Right atrium auricular region (tissue), 2 donors: ENCODE results near the gene DPP10. TPM values are rescaled to one million over a fixed set of nuclear protein-coding genes. Genes with fewer than 3 reads are reported as not detected.

Source experiments
- DNase-seq: peaks from one replicate; pipeline ENCODE4 v3.0.0-alpha.2; 2019; ENCODE audit warnings: low spot score
- H3K27ac ChIP-seq, 2 donors: fragments of 200-600 bp; sonication (generic); 1 replicate in 1 of 2; 2 replicates in 1 of 2; pipeline ENCODE4 v1.5.1; 2016 to 2019
- H3K27me3 ChIP-seq, 2 donors: fragments of 200-600 bp; sonication (generic); one replicate each; pipeline versions ENCODE4 v1.5.1 to v1.6.0; 2017 to 2019
- H3K36me3 ChIP-seq: fragments of 200-600 bp; sonication (generic); one replicate; pipeline ENCODE4 v1.5.1; 2016
- H3K4me1 ChIP-seq, 2 donors: fragments of 200-600 bp; sonication (generic); one replicate each; pipeline versions ENCODE4 v1.5.1 to v1.6.0; 2017 to 2019
- H3K4me3 ChIP-seq, 2 donors: fragments of 200-600 bp; sonication (generic); 1 replicate in 1 of 2; 2 replicates in 1 of 2; pipeline ENCODE4 v1.5.1; 2017 to 2019; ENCODE audit warnings: mild to moderate bottlenecking in 1 of 2, moderate library complexity in 1 of 2
- H3K9me3 ChIP-seq, 2 donors: fragments of 200-600 bp; sonication (generic); one replicate each; pipeline ENCODE4 v1.5.1; 2019
- CTCF ChIP-seq, 2 donors: fragments of 200-600 bp; sonication (generic); IDR thresholded peaks; one replicate each; pipeline ENCODE4 v1.5.1; 2019; ENCODE audit warnings: antibody characterized with exemption in 2 of 2
- total RNA-seq, 2 donors: library from RNA; depleted of rRNA; stranded (reverse); fragments of >200 nt; gene quantifications; one replicate each; pipeline ENCODE4 v1.1.0, GENCODE V29; 2016

The DPP10 gene
- total RNA-seq, 2 donors from 2014 or later, result not detected

- Histone ChIP-seq H3K27ac (no peak overlapping the region), H3K27me3 (no peaks in the 10 kb centered on the region), H3K36me3 (no peaks in the 10 kb centered on the region), H3K4me3 (no peak overlapping the region), H3K4me1 (no peaks in the 10 kb centered on the region), H3K9me3 (no peaks in the 10 kb centered on the region)
- no peak for DNase-seq
- TF ChIP-seq CTCF (IDR thresholded peaks at IDR 0.05), result no peak
Measured at GRCh38 chr2:114609801-114610200, 167.4 kb downstream of the DPP10 start.

GRCh38 chr2:114610677-114611076, 168.2 kb downstream of the DPP10 start:
- Histone ChIP-seq H3K9me3 (no peaks in the 10 kb centered on the region), H3K36me3 (no peaks in the 10 kb centered on the region), H3K4me1 (no peaks in the 10 kb centered on the region), H3K4me3 (no peak overlapping the region), H3K27ac (no peak overlapping the region), H3K27me3 (no peaks in the 10 kb centered on the region)
- no peak for DNase-seq
- no peak for TF ChIP-seq CTCF (IDR thresholded peaks at IDR 0.05)

- no peaks in the 10 kb centered on the region for H3K4me1 ChIP-seq
- H3K36me3 ChIP-seq, result no peaks in the 10 kb centered on the region
- TF ChIP-seq CTCF (IDR thresholded peaks at IDR 0.05), result no peak
- no peak overlapping the region for H3K4me3 ChIP-seq
- no peak overlapping the region for H3K27ac ChIP-seq
- no peaks in the 10 kb centered on the region for H3K9me3 ChIP-seq
- DNase-seq, result no peak
- H3K27me3 ChIP-seq, result no peaks in the 10 kb centered on the region
Measured at GRCh38 chr2:114614592-114614991, 172.2 kb downstream of the DPP10 start.

DNA sequence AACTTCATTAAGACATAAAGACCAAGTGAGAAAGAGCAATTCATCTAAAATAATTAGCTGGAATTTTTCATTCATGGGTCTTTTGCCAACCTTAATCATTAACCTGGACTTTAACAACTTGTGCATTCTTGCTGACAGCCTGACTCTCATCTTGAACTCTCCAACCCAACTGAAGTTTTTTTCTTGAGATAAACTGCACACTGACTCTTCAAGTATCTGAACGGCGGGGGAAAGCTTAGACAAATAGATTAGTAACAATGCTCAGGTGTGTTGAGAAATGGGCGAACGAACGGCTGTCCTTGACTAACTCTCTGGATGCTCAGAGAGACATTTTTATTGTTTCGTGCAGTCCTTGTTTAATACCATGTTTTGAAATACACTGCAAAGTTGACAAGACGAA, 186.0 kb downstream of the DPP10 start:
- Histone ChIP-seq H3K4me3 (no peak overlapping the region), H3K27me3 (no peaks in the 10 kb centered on the region), H3K4me1 (no peaks in the 10 kb centered on the region), H3K27ac (no peak overlapping the region), H3K36me3 (no peaks in the 10 kb centered on the region), H3K9me3 (no peaks in the 10 kb centered on the region)
- no peak for DNase-seq
- TF ChIP-seq CTCF (IDR thresholded peaks at IDR 0.05), result no peak

DNA sequence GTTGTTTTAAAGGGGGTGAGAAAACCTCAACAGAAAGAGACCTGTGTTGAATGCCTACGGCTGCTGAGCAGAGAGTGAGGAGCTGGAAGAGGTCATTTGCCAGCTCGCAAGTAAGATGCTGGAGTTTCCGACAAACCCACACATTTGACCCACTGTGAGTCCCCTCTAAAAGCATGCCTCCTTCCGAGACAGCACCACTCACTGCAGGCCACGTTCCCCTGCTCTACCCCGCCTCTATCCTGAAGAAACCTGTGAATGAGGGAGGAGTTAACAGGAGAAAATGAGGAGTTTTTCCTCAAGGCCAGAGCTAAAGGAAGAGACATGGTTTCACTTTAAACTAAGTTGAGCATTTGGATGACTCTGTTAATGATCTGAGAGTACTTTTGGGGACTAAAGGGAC, 188.7 kb downstream of the DPP10 start:
- no peaks in the 10 kb centered on the region for H3K27me3 ChIP-seq
- H3K4me1 ChIP-seq, result no peaks in the 10 kb centered on the region
- no peak overlapping the region for H3K27ac ChIP-seq
- H3K4me3 ChIP-seq, result no peak overlapping the region
- DNase-seq, result no peak
- TF ChIP-seq CTCF (IDR thresholded peaks at IDR 0.05), result no peak
- no peaks in the 10 kb centered on the region for H3K9me3 ChIP-seq
- no peaks in the 10 kb centered on the region for H3K36me3 ChIP-seq

DNA sequence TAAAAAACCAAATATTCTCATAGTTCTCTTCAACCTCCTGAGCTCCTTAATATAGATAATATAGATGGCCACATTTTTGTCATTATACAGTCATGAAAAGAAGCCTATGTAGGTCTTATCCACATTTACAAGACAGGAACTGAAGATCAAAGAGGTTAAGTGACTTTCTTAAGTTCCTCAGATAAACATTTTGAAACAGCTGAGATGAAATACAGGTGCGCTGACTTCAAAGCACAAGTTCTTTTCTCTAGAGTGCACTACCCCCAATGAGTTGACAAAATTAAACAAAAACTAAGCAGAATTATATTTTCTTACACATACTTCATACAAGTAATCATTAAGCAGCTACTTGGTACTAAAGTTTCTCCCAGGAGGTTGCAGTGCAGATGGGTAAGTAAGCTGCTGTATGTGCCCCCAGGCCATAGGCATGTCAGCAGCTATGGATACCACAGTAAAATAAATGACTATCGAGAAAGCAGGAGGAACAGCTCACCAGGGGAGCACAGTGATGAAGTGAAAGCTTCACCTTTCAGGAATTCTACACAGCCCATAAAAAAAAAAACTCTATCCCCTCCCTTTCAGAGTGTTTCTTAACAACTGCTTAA, 199.8 kb downstream of the DPP10 start:
- no peak overlapping the region for H3K4me3 ChIP-seq
- H3K27me3 ChIP-seq, result no peaks in the 10 kb centered on the region
- H3K36me3 ChIP-seq, result no peaks in the 10 kb centered on the region
- no peaks in the 10 kb centered on the region for H3K4me1 ChIP-seq
- no peak for TF ChIP-seq CTCF (IDR thresholded peaks at IDR 0.05)
- peaks cover 0 to 6% of the 10 kb centered on the region in 2 donors for H3K9me3 ChIP-seq
- H3K27ac ChIP-seq, result no peak overlapping the region
- DNase-seq, result no peak
